Measurements from ENCODE around the gene FBXO45. TPM values are rescaled to one million over a fixed set of nuclear protein-coding genes. Genes with fewer than 3 reads are reported as not detected.

Gene FBXO45
- total and polyA plus RNA-seq, 2 of the 13 experiments (the other 11 are each of a cell fraction or from before 2014, with no cell fraction given) = 7.0 to 12.1 TPM

GRCh38 chr3:196528639-196529233, 39.7 kb upstream of the FBXO45 start (continued):
- peak; percentile 50 for TF ChIP-seq CTCF (CRISPR knock-in tag; IDR thresholded peaks at IDR 0.05)
- peak; percentile 51 for TF ChIP-seq XRCC5 (optimal IDR thresholded peaks at IDR 0.05; ENCODE audit: low read length)
- no peak for TF ChIP-seq ZNF337 (CRISPR knock-in tag; IDR thresholded peaks at IDR 0.05; ENCODE audit: borderline replicate concordance, low read depth)
- TF ChIP-seq ZNF367 (CRISPR knock-in tag; IDR thresholded peaks at IDR 0.05; ENCODE audit: borderline replicate concordance) = no peak
- 0 out of 2 replicates have a peak, but pooled peaks have one; percentile 9 for TF ChIP-seq RAD21 (CRISPR knock-in tag; IDR thresholded peaks at IDR 0.05)
- TF ChIP-seq ZNF446 (CRISPR knock-in tag; IDR thresholded peaks at IDR 0.05) = no peak
- TF ChIP-seq STAG1 (CRISPR knock-in tag; IDR thresholded peaks at IDR 0.05) = peak; percentile 26; the same call in 1 of the 2 replicates
- TF ChIP-seq HOXA3 (CRISPR knock-in tag; IDR thresholded peaks at IDR 0.05) = peak; percentile 17; the same call in 1 of the 2 replicates
- TF ChIP-seq ZNF768 (CRISPR knock-in tag; IDR thresholded peaks at IDR 0.05) = peak; percentile 46; the same call in 1 of the 2 replicates
- TF ChIP-seq ZNF577 (CRISPR knock-in tag; IDR thresholded peaks at IDR 0.05; ENCODE audit: borderline replicate concordance, low read depth) = no peak

GRCh38 chr3:196531418-196531817, 37.0 kb upstream of the FBXO45 start:
- Histone ChIP-seq H3K4me3 (replicated peaks in 1 of 3; ENCODE audit: insufficient read depth in 1 of 3, low read depth in 2 of 3, low read length in 3 of 3) (no peak overlapping the region), H2AFZ (ENCODE audit: low read length) (no peak overlapping the region), H3K27me3 (ENCODE audit: control insufficient read depth in 1 of 2, insufficient read depth in 2 of 2, low read length in 2 of 2) (no peaks in the 10 kb centered on the region; a peak in 1 of 5 replicates), H3K9ac (ENCODE audit: insufficient read depth, low read depth, low read length) (no peak overlapping the region), H3K9me3 (ENCODE audit: low read length) (no peaks in the 10 kb centered on the region; the same call in 1 of the 2 replicates), H3K27ac (ENCODE audit: extremely low read length, insufficient read depth, low read length) (no peak overlapping the region), H4K20me1 (ENCODE audit: insufficient read depth, low read length) (no peaks in the 10 kb centered on the region), H3K36me3 (replicated peaks in 1 of 2; ENCODE audit: control insufficient read depth in 1 of 2, insufficient read depth in 2 of 2, low read length in 2 of 2) (no peaks in the 10 kb centered on the region), H3K4me2 (ENCODE audit: low read depth, low read length) (no peak overlapping the region), H3K79me2 (ENCODE audit: insufficient read depth, low read length) (no peaks in the 10 kb centered on the region), H3K4me1 (ENCODE audit: insufficient read depth, low read length) (peaks cover 9% of the 10 kb centered on the region; the same call in 1 of the 2 replicates)
- intact Hi-C loops (cut with micrococcal nuclease; ENCODE audit: unreplicated experiment) (no loop called here), in situ Hi-C loops (cut with HindIII; ENCODE audit: extremely low pct_ligation_motif_present, low pct_unique_long_range_greater_than_20kb) (loop anchor here (10.0 kb wide), 1 partner anchor 153 kb away; no protein-coding TSS in a partner anchor)
- ChIA-PET CTCF (ENCODE audit: low intra/inter-chr PET ratio, low total read pairs) (no interaction called here), POLR2A (no interaction called here)
- no peak for FAIRE-seq
- TF ChIP-seq ZNF343 (CRISPR knock-in tag; IDR thresholded peaks at IDR 0.05) = no peak
- 0 out of 2 replicates have a peak, but pooled peaks have one; percentile 10 for TF ChIP-seq FOSL2 (CRISPR knock-in tag; IDR thresholded peaks at IDR 0.05)
- DNase-seq (ENCODE audit: low spot score) = no peak
- no TSS peak for BruUV-seq (replicated peaks)
- 37% methylated on average over 4 of the region's 4 CpGs for WGBS (ENCODE audit: low lambda C conversion rate)
- ATAC-seq = no peak
